ENCODE measurements around the gene NOXRED1.
"Not testable (repeated sequence)": the region's sequence is repeated elsewhere in the genome, so short reads cannot be mapped to it uniquely, and the experiment has no call there.

GRCh38 chr14:77416098-77416497 is 7.2 kb downstream of the NOXRED1 start:
- TF ChIP-seq POLR2A, CTCF (IDR thresholded peaks at IDR 0.05): not testable (repeated sequence)

Measured in heart left ventricle (tissue), 13 donors.